Inflammatory macrophage treated with lipopolysaccharide for 4 hours (primary cell): ENCODE results near the gene ZNF565.
"Not testable (repeated sequence)": the region's sequence is repeated elsewhere in the genome, so short reads cannot be mapped to it uniquely, and the experiment has no call there.

Experiments used
- DNase-seq: peaks from one replicate; pipeline ENCODE4 v3.0.0-alpha.2; 2020

The ZNF565 gene

GRCh38 chr19:36210497-36210896 is 4.0 kb downstream of the ZNF565 start:
- no peak for DNase-seq

- no peak for DNase-seq
Measured at GRCh38 chr19:36209372-36209771, 5.1 kb downstream of the ZNF565 start.

- DNase-seq = no peak
Measured at GRCh38 chr19:36207605-36208252, 6.7 kb downstream of the ZNF565 start.

GRCh38 chr19:36203293-36203692 is 11.2 kb downstream of the ZNF565 start:
- DNase-seq = no peak

GRCh38 chr19:36201684-36202083 is 12.8 kb downstream of the ZNF565 start:
- DNase-seq = no peak

GRCh38 chr19:36198119-36198518 is 16.3 kb downstream of the ZNF565 start:
- DNase-seq = no peak

GRCh38 chr19:36196249-36196648 is 18.2 kb downstream of the ZNF565 start:
- no peak for DNase-seq

GRCh38 chr19:36186722-36187121 is 27.7 kb downstream of the ZNF565 start:
- not testable (repeated sequence) for DNase-seq

- no peak for DNase-seq
Measured at GRCh38 chr19:36183245-36183628, 31.2 kb downstream of the ZNF565 start.

- no peak for DNase-seq
Measured at GRCh38 chr19:36182612-36183244, 31.7 kb downstream of the ZNF565 start.

- not testable (repeated sequence) for DNase-seq
Measured at GRCh38 chr19:36179077-36179476, 35.4 kb downstream of the ZNF565 start.

GRCh38 chr19:36173846-36174245 is 40.6 kb downstream of the ZNF565 start:
- not testable (repeated sequence) for DNase-seq

GRCh38 chr19:36172852-36173251 is 41.6 kb downstream of the ZNF565 start:
- no peak for DNase-seq

- DNase-seq = no peak
Measured at GRCh38 chr19:36169084-36169760, 45.2 kb downstream of the ZNF565 start.

GRCh38 chr19:36163813-36164212 is 50.7 kb downstream of the ZNF565 start:
- DNase-seq = no peak

GRCh38 chr19:36160821-36161596 is 53.5 kb downstream of the ZNF565 start:
- no peak for DNase-seq

- DNase-seq = no peak
Measured at GRCh38 chr19:36153126-36153525, 61.3 kb downstream of the ZNF565 start.

GRCh38 chr19:36152352-36153091 is 61.9 kb downstream of the ZNF565 start, which contains the start of gene COX7A1:
COX7A1 (minus strand) TSS chr19:36152447; CDS start chr19:36152407, 40 bp downstream.
- no peak for DNase-seq

- DNase-seq = no peak
Measured at GRCh38 chr19:36152019-36152351, 62.5 kb downstream of the ZNF565 start.

GRCh38 chr19:36151144-36152018 is 63.1 kb downstream of the ZNF565 start:
- no peak for DNase-seq

GRCh38 chr19:36150586-36150985 is 63.9 kb downstream of the ZNF565 start:
- DNase-seq = no peak
